Smooth muscle cell (in vitro differentiated cells): ENCODE data around the gene DCST2. TPM values are rescaled to one million over a fixed set of nuclear protein-coding genes. Genes with fewer than 3 reads are reported as not detected.

Experiments
- DNase-seq: peaks from one replicate; lab custom pipeline; 2025; ENCODE audit not compliant: unreplicated experiment; lab: John Stamatoyannopoulos, UW
- H2AFZ ChIP-seq: fragments of 200-600 bp; sonication (generic); 2 replicates; pipeline ENCODE4 v1.6.0; 2016; ENCODE audit warnings: antibody characterized with exemption, low read depth, mild to moderate bottlenecking
- H3F3A ChIP-seq: fragments of 200-600 bp; sonication (generic); 2 replicates; pipeline ENCODE4 v1.6.0; 2017; ENCODE audit warnings: antibody characterized with exemption, low read depth
- H3K27ac ChIP-seq: fragments of 200-600 bp; sonication (generic); 2 replicates; pipeline ENCODE4 v1.5.1; 2016; ENCODE audit warnings: low read depth, mild to moderate bottlenecking
- H3K27me3 ChIP-seq: fragments of 200-600 bp; sonication (generic); 2 replicates; pipeline ENCODE4 v1.6.1; 2016; ENCODE audit warnings: low read depth, mild to moderate bottlenecking
- H3K36me3 ChIP-seq: fragments of 200-600 bp; sonication (generic); 2 replicates; pipeline ENCODE4 v1.5.1; 2016; ENCODE audit warnings: low read depth
- H3K4me1 ChIP-seq: fragments of 200-600 bp; sonication (generic); 2 replicates; pipeline ENCODE4 v1.5.1; 2016; ENCODE audit warnings: low read depth
- H3K4me2 ChIP-seq: fragments of 200-600 bp; sonication (generic); 2 replicates; pipeline ENCODE4 v1.6.0; 2016; ENCODE audit warnings: mild to moderate bottlenecking
- H3K4me3 ChIP-seq: fragments of 200-600 bp; sonication (generic); 2 replicates; pipeline ENCODE4 v1.5.1; 2016; ENCODE audit warnings: mild to moderate bottlenecking
- H3K79me2 ChIP-seq: fragments of 200-600 bp; sonication (generic); 2 replicates; pipeline ENCODE4 v1.6.0; 2016; ENCODE audit warnings: low read depth, mild to moderate bottlenecking
- H3K9ac ChIP-seq: fragments of 200-600 bp; sonication (generic); 2 replicates; pipeline ENCODE4 v1.6.0; 2016; ENCODE audit warnings: low read depth
- H3K9me3 ChIP-seq: fragments of 200-600 bp; sonication (generic); replicated peaks from 2 replicates; pipeline ENCODE4 v1.5.1; 2016; ENCODE audit warnings: low read depth
- H4K20me1 ChIP-seq: fragments of 200-600 bp; sonication (generic); 2 replicates; pipeline ENCODE4 v1.6.0; 2016; ENCODE audit warnings: low read depth
- CTCF ChIP-seq: fragments of 200-600 bp; sonication (generic); IDR thresholded peaks from 2 replicates; pipeline ENCODE4 v1.5.1; 2017; ENCODE audit warnings: borderline replicate concordance, mild to moderate bottlenecking, antibody characterized with exemption; ENCODE audit not compliant: insufficient read depth, poor library complexity, severe bottlenecking
- whole genome bisulfite sequencing: methylation state at CpG from one replicate; pipeline ENCODE4 v1.1.7; 2016; ENCODE audit warnings: low lambda C conversion rate; 5-methylcytosine and 5-hydroxymethylcytosine counted together
- polyA plus RNA-seq: library from polyadenylated mRNA; unstranded; fragments of >200 nt; fragmentation: Nextera tagmentation; extraction: Ambion mirVana; gene quantifications from 2 replicates; pipeline ENCODE4 v1.2.1, GENCODE V29; 2016
- total RNA-seq: library from RNA; depleted of rRNA; stranded (reverse); fragments of >200 nt; gene quantifications from 2 replicates; pipeline ENCODE4 v1.2.3, GENCODE V29; 2014

Gene DCST2
- total and polyA plus RNA-seq, 2 experiments from 2014 or later: 1.3 TPM; not detected in 1

- DNase-seq: no peak
- Histone ChIP-seq H2AFZ (no peak overlapping the region), H3K4me3 (no peak overlapping the region), H3F3A (peaks cover 3% of the 10 kb centered on the region), H3K9ac (no peak overlapping the region), H3K9me3 (no peaks in the 10 kb centered on the region), H3K4me1 (peaks cover 18% of the 10 kb centered on the region), H3K36me3 (no peaks in the 10 kb centered on the region), H3K4me2 (no peak overlapping the region), H4K20me1 (peaks cover 21% of the 10 kb centered on the region), H3K27me3 (no peaks in the 10 kb centered on the region), H3K79me2 (no peaks in the 10 kb centered on the region), H3K27ac (peak overlapping the region; percentile 75)
- no peak for TF ChIP-seq CTCF
- WGBS: 98% methylated on average over 26 of the region's 26 CpGs
These were observed 17.2 kb downstream of the DCST2 start for GRCh38 chr1:155016231-155016831.

- Histone ChIP-seq H3F3A (peaks cover 3% of the 10 kb centered on the region), H3K9me3 (no peaks in the 10 kb centered on the region), H2AFZ (no peak overlapping the region), H3K36me3 (no peaks in the 10 kb centered on the region), H3K27ac (no peak overlapping the region), H4K20me1 (peaks cover 27% of the 10 kb centered on the region), H3K4me1 (peaks cover 25% of the 10 kb centered on the region), H3K79me2 (no peaks in the 10 kb centered on the region), H3K27me3 (no peaks in the 10 kb centered on the region), H3K4me3 (no peak overlapping the region), H3K4me2 (no peak overlapping the region), H3K9ac (no peak overlapping the region)
- TF ChIP-seq CTCF: no peak
- DNase-seq: no peak
- 94% methylated on average over 16 of the region's 16 CpGs for WGBS
These were observed 17.9 kb downstream of the DCST2 start for GRCh38 chr1:155015527-155016230.

- Histone ChIP-seq H3K27ac (no peak overlapping the region), H3K9me3 (no peaks in the 10 kb centered on the region), H3K79me2 (no peaks in the 10 kb centered on the region), H3K4me1 (peaks cover 28% of the 10 kb centered on the region), H3K36me3 (no peaks in the 10 kb centered on the region), H3K27me3 (no peaks in the 10 kb centered on the region), H3F3A (peaks cover 3% of the 10 kb centered on the region), H3K4me2 (no peak overlapping the region), H2AFZ (no peak overlapping the region), H3K4me3 (no peak overlapping the region), H4K20me1 (peaks cover 33% of the 10 kb centered on the region), H3K9ac (no peak overlapping the region)
- 92% methylated on average over 15 of the region's 31 CpGs for WGBS
- no peak for DNase-seq
- TF ChIP-seq CTCF: no peak
These were observed 18.7 kb downstream of the DCST2 start for GRCh38 chr1:155014709-155015508.
